Frontal cortex (tissue), 1 donor: Measurements from ENCODE around the gene STX7. TPM values are rescaled to one million over a fixed set of nuclear protein-coding genes. Genes with fewer than 3 reads are reported as not detected.

Source experiments
- small RNA-seq: library from RNA; depleted of rRNA; stranded (forward); fragments of <200 nt; gene quantifications from one replicate; pipeline ENCODE3, GENCODE V24; 2014
- total RNA-seq: library from RNA; depleted of rRNA; stranded (reverse); fragments of >200 nt; gene quantifications from one replicate; pipeline ENCODE4 v1.2.3, GENCODE V29; 2014

The STX7 gene
- total RNA-seq, 1 donor from 2014 or later: 82.7 TPM

Small RNA genes within 50 kb of the gene (small RNA-seq; reads per million reads assigned to genes)
- not detected for gene TAAR7P

Other genes with a start within 250 kb of the STX7 start
- 15.9 TPM for gene MOXD1, start 111.6 kb downstream of the STX7 start, total RNA-seq
- 0.41 TPM for gene TAAR9, start 25.2 kb upstream of the STX7 start, total RNA-seq
- gene TAAR8, start 39.6 kb upstream of the STX7 start, total RNA-seq: not detected
- not detected for gene TAAR6, start 57.2 kb upstream of the STX7 start, total RNA-seq
- gene TAAR5, start 76.6 kb upstream of the STX7 start, total RNA-seq: not detected
- gene TAAR2, start 111.2 kb upstream of the STX7 start, total RNA-seq: not detected
- not detected for gene TAAR1, start 146.1 kb upstream of the STX7 start, total RNA-seq
- gene VNN1, start 200.9 kb upstream of the STX7 start, total RNA-seq: under 0.01 TPM
- 2.4 TPM for gene VNN2, start 244.8 kb upstream of the STX7 start, total RNA-seq